Measurements from ENCODE around the gene ZIM2.

The ZIM2 gene

GRCh38 chr19:56806639-56807038 lies 33.9 kb downstream of the ZIM2 start:
- no peaks in the 10 kb centered on the region for H3K4me1 Mint-ChIP-seq (ENCODE audit: low read depth)
- H3K9me3 Mint-ChIP-seq = peaks cover 64% of the 10 kb centered on the region
- H3K36me3 Mint-ChIP-seq (ENCODE audit: low read depth) = peaks cover 5% of the 10 kb centered on the region
- H3K27ac Mint-ChIP-seq = no peak overlapping the region
- no peaks in the 10 kb centered on the region for H3K27me3 Mint-ChIP-seq
- H3K4me3 Mint-ChIP-seq = no peak overlapping the region
- no peak for DNase-seq

- Mint-ChIP-seq H3K36me3 (ENCODE audit: low read depth) (no peaks in the 10 kb centered on the region), H3K27me3 (no peaks in the 10 kb centered on the region), H3K27ac (no peak overlapping the region), H3K4me1 (ENCODE audit: low read depth) (no peaks in the 10 kb centered on the region), H3K9me3 (peaks cover 41% of the 10 kb centered on the region), H3K4me3 (no peak overlapping the region)
- DNase-seq = no peak
These were observed 62.2 kb downstream of the ZIM2 start for GRCh38 chr19:56778351-56778750.

- no peak overlapping the region for H3K4me3 Mint-ChIP-seq
- peaks cover 22% of the 10 kb centered on the region for H3K36me3 Mint-ChIP-seq (ENCODE audit: low read depth)
- no peak overlapping the region for H3K27ac Mint-ChIP-seq
- H3K4me1 Mint-ChIP-seq (ENCODE audit: low read depth) = peaks cover 9% of the 10 kb centered on the region
- peaks cover 10% of the 10 kb centered on the region for H3K27me3 Mint-ChIP-seq
- H3K9me3 Mint-ChIP-seq = peaks cover 43% of the 10 kb centered on the region
- DNase-seq = no peak
These were observed 70.9 kb downstream of the ZIM2 start for GRCh38 chr19:56769650-56770049.

- no peak overlapping the region for H3K27ac Mint-ChIP-seq
- peak overlapping the region; percentile 14 for H3K4me3 Mint-ChIP-seq
- H3K9me3 Mint-ChIP-seq = peaks cover 51% of the 10 kb centered on the region
These were observed 75.4 kb downstream of the ZIM2 start for GRCh38 chr19:56765137-56765536.

GRCh38 chr19:56764196-56764695 lies 76.3 kb downstream of the ZIM2 start:
- H3K4me3 Mint-ChIP-seq = no peak overlapping the region
- H3K27ac Mint-ChIP-seq = no peak overlapping the region
- H3K9me3 Mint-ChIP-seq = peaks cover 56% of the 10 kb centered on the region
- H3K4me1 Mint-ChIP-seq (ENCODE audit: low read depth) = peaks cover 9% of the 10 kb centered on the region
- DNase-seq = no peak
- peaks cover 10% of the 10 kb centered on the region for H3K27me3 Mint-ChIP-seq
- peaks cover 31% of the 10 kb centered on the region for H3K36me3 Mint-ChIP-seq (ENCODE audit: low read depth)

More at GRCh38 chr19:56765137-56765536, 75.4 kb downstream of the ZIM2 start:
- Mint-ChIP-seq H3K27me3 (peaks cover 10% of the 10 kb centered on the region), H3K4me1 (ENCODE audit: low read depth) (peaks cover 9% of the 10 kb centered on the region), H3K36me3 (ENCODE audit: low read depth) (peaks cover 28% of the 10 kb centered on the region)
- DNase-seq = peak; percentile 35

- DNase-seq = no peak
- H3K36me3 Mint-ChIP-seq (ENCODE audit: low read depth) = peaks cover 25% of the 10 kb centered on the region
- peaks cover 9% of the 10 kb centered on the region for H3K4me1 Mint-ChIP-seq (ENCODE audit: low read depth)
- peaks cover 75% of the 10 kb centered on the region for H3K9me3 Mint-ChIP-seq
- no peak overlapping the region for H3K4me3 Mint-ChIP-seq
- H3K27me3 Mint-ChIP-seq = peaks cover 6% of the 10 kb centered on the region
- H3K27ac Mint-ChIP-seq = no peak overlapping the region
These were observed 79.7 kb downstream of the ZIM2 start for GRCh38 chr19:56760842-56761241.

GRCh38 chr19:56759531-56759930 lies 81.0 kb downstream of the ZIM2 start:
- Mint-ChIP-seq H3K4me1 (ENCODE audit: low read depth) (no peaks in the 10 kb centered on the region), H3K9me3 (peaks cover 64% of the 10 kb centered on the region), H3K36me3 (ENCODE audit: low read depth) (peaks cover 14% of the 10 kb centered on the region), H3K4me3 (no peak overlapping the region), H3K27ac (no peak overlapping the region), H3K27me3 (no peaks in the 10 kb centered on the region)
- no peak for DNase-seq

GRCh38 chr19:56751078-56751489 lies 89.4 kb downstream of the ZIM2 start:
- no peaks in the 10 kb centered on the region for H3K27me3 Mint-ChIP-seq
- H3K9me3 Mint-ChIP-seq = peaks cover 48% of the 10 kb centered on the region
- H3K4me1 Mint-ChIP-seq (ENCODE audit: low read depth) = no peaks in the 10 kb centered on the region
- no peak overlapping the region for H3K4me3 Mint-ChIP-seq
- H3K36me3 Mint-ChIP-seq (ENCODE audit: low read depth) = peaks cover 9% of the 10 kb centered on the region
- no peak overlapping the region for H3K27ac Mint-ChIP-seq
- DNase-seq = no peak

GRCh38 chr19:56750658-56751057 lies 89.9 kb downstream of the ZIM2 start:
- H3K36me3 Mint-ChIP-seq (ENCODE audit: low read depth) = peaks cover 9% of the 10 kb centered on the region
- peaks cover 46% of the 10 kb centered on the region for H3K9me3 Mint-ChIP-seq
- no peak overlapping the region for H3K27ac Mint-ChIP-seq
- no peak overlapping the region for H3K4me3 Mint-ChIP-seq
- DNase-seq = no peak
- H3K27me3 Mint-ChIP-seq = no peaks in the 10 kb centered on the region
- no peaks in the 10 kb centered on the region for H3K4me1 Mint-ChIP-seq (ENCODE audit: low read depth)

GRCh38 chr19:56748378-56748777 lies 92.1 kb downstream of the ZIM2 start:
- no peaks in the 10 kb centered on the region for H3K27me3 Mint-ChIP-seq
- no peak for DNase-seq
- H3K4me1 Mint-ChIP-seq (ENCODE audit: low read depth) = no peaks in the 10 kb centered on the region
- peaks cover 46% of the 10 kb centered on the region for H3K9me3 Mint-ChIP-seq
- H3K4me3 Mint-ChIP-seq = no peak overlapping the region
- H3K27ac Mint-ChIP-seq = no peak overlapping the region
- H3K36me3 Mint-ChIP-seq (ENCODE audit: low read depth) = peaks cover 10% of the 10 kb centered on the region

- DNase-seq = no peak
- Mint-ChIP-seq H3K9me3 (peaks cover 43% of the 10 kb centered on the region), H3K27me3 (no peaks in the 10 kb centered on the region), H3K4me3 (no peak overlapping the region), H3K36me3 (ENCODE audit: low read depth) (peaks cover 10% of the 10 kb centered on the region), H3K4me1 (ENCODE audit: low read depth) (no peaks in the 10 kb centered on the region), H3K27ac (no peak overlapping the region)
These were observed 94.2 kb downstream of the ZIM2 start for GRCh38 chr19:56746367-56746766.

GRCh38 chr19:56740501-56740900 lies 100.0 kb downstream of the ZIM2 start:
- peaks cover 4% of the 10 kb centered on the region for H3K36me3 Mint-ChIP-seq (ENCODE audit: low read depth)
- H3K27me3 Mint-ChIP-seq = no peaks in the 10 kb centered on the region
- no peak overlapping the region for H3K4me3 Mint-ChIP-seq
- peaks cover 38% of the 10 kb centered on the region for H3K9me3 Mint-ChIP-seq
- H3K4me1 Mint-ChIP-seq (ENCODE audit: low read depth) = no peaks in the 10 kb centered on the region
- no peak overlapping the region for H3K27ac Mint-ChIP-seq
- no peak for DNase-seq

- Mint-ChIP-seq H3K4me3 (no peak overlapping the region), H3K9me3 (peaks cover 57% of the 10 kb centered on the region), H3K36me3 (ENCODE audit: low read depth) (peaks cover 6% of the 10 kb centered on the region), H3K4me1 (ENCODE audit: low read depth) (no peaks in the 10 kb centered on the region), H3K27me3 (no peaks in the 10 kb centered on the region), H3K27ac (no peak overlapping the region)
- DNase-seq = no peak
These were observed 104.0 kb downstream of the ZIM2 start for GRCh38 chr19:56736571-56736970.

GRCh38 chr19:56732976-56733375 lies 107.5 kb downstream of the ZIM2 start:
- Mint-ChIP-seq H3K9me3 (peaks cover 52% of the 10 kb centered on the region), H3K4me3 (no peak overlapping the region), H3K27ac (no peak overlapping the region), H3K36me3 (ENCODE audit: low read depth) (peaks cover 8% of the 10 kb centered on the region), H3K27me3 (no peaks in the 10 kb centered on the region), H3K4me1 (ENCODE audit: low read depth) (no peaks in the 10 kb centered on the region)
- no peak for DNase-seq

- Mint-ChIP-seq H3K4me1 (ENCODE audit: low read depth) (no peaks in the 10 kb centered on the region), H3K27ac (no peak overlapping the region), H3K36me3 (ENCODE audit: low read depth) (peaks cover 18% of the 10 kb centered on the region), H3K9me3 (peaks cover 52% of the 10 kb centered on the region), H3K27me3 (no peaks in the 10 kb centered on the region), H3K4me3 (no peak overlapping the region)
- no peak for DNase-seq
These were observed 112.8 kb downstream of the ZIM2 start for GRCh38 chr19:56727677-56728076.

- Mint-ChIP-seq H3K27ac (no peak overlapping the region), H3K27me3 (no peaks in the 10 kb centered on the region), H3K4me1 (ENCODE audit: low read depth) (no peaks in the 10 kb centered on the region), H3K9me3 (peaks cover 55% of the 10 kb centered on the region), H3K4me3 (no peak overlapping the region), H3K36me3 (ENCODE audit: low read depth) (peaks cover 18% of the 10 kb centered on the region)
- no peak for DNase-seq
These were observed 114.6 kb downstream of the ZIM2 start for GRCh38 chr19:56725829-56726424.

All from activated T-cell treated with anti-CD3 and anti-CD28 coated beads, Interleukin-2, amount 50 U/mL, for 24 hours (primary cell).